GM18907 (cell line): ENCODE results near the gene MIA.
"Not testable (repeated sequence)": the region's sequence is repeated elsewhere in the genome, so short reads cannot be mapped to it uniquely, and the experiment has no call there.

ENCODE experiments used
- ATAC-seq: cut with Tn5 transposase; IDR thresholded peaks from one replicate; pipeline ENCODE4 v1.9.1; 2021; ENCODE audit warnings: mild to moderate bottlenecking, moderate library complexity; ENCODE audit not compliant: unreplicated experiment

The MIA gene

GRCh38 chr19:40774916-40775631 lies at the start of gene MIA:
TSS of gene MIA (plus strand) at chr19:40775521. CDS start at chr19:40775543, 22 bp downstream.
- no peak for ATAC-seq

GRCh38 chr19:40726279-40726678 lies 49.0 kb upstream of the MIA start:
- ATAC-seq: no peak

GRCh38 chr19:40730065-40730464 lies 45.3 kb upstream of the MIA start:
- ATAC-seq: not testable (repeated sequence)

GRCh38 chr19:40732304-40732703 lies 43.0 kb upstream of the MIA start:
- ATAC-seq: not testable (repeated sequence)

GRCh38 chr19:40733149-40733548 lies 42.2 kb upstream of the MIA start:
- ATAC-seq: no peak

GRCh38 chr19:40735013-40735771 lies 40.1 kb upstream of the MIA start:
- ATAC-seq: no peak

- ATAC-seq: no peak
Measured at GRCh38 chr19:40736661-40737060, 38.7 kb upstream of the MIA start.

- no peak for ATAC-seq
Measured at GRCh38 chr19:40737102-40737644, 38.1 kb upstream of the MIA start.

GRCh38 chr19:40739030-40739839 lies 36.1 kb upstream of the MIA start:
- no peak for ATAC-seq

- ATAC-seq: no peak
Measured at GRCh38 chr19:40739871-40740703, 35.2 kb upstream of the MIA start.

- ATAC-seq: no peak
Measured at GRCh38 chr19:40740747-40741146, 34.6 kb upstream of the MIA start.

- no peak for ATAC-seq
Measured at GRCh38 chr19:40741527-40742390, 33.6 kb upstream of the MIA start.

GRCh38 chr19:40742477-40742876 lies 32.8 kb upstream of the MIA start:
- ATAC-seq: no peak

- ATAC-seq: no peak
Measured at GRCh38 chr19:40742886-40743285, 32.4 kb upstream of the MIA start.

- ATAC-seq: no peak
Measured at GRCh38 chr19:40743926-40744325, 31.4 kb upstream of the MIA start.

GRCh38 chr19:40744554-40745401 lies 30.5 kb upstream of the MIA start:
- no peak for ATAC-seq

GRCh38 chr19:40745402-40745780 lies 29.9 kb upstream of the MIA start:
- no peak for ATAC-seq

- no peak for ATAC-seq
Measured at GRCh38 chr19:40747536-40747935, 27.8 kb upstream of the MIA start.
